ENCODE data around the gene CFAP299.

GRCh38 chr4:80926446-80926845, 590.9 kb downstream of the CFAP299 start:
- TF ChIP-seq CTCF (IDR thresholded peaks at IDR 0.05) (no peak), POLR2A (IDR thresholded peaks at IDR 0.05) (no peak), EP300 (IDR thresholded peaks at IDR 0.05) (no peak), POLR2AphosphoS5 (IDR thresholded peaks at IDR 0.05) (no peak)
